Peyer's patch (tissue), 4 donors: ENCODE results near the gene TAS2R3.

Experiments
- CTCF ChIP-seq, 6 experiments: fragments of 450-650 bp in 4 of 6; fragments of 200-600 bp in 2 of 6; sonication (generic) in 1 of 6; IDR thresholded peaks; one replicate each; pipeline ENCODE4 v1.5.1; 2017 to 2019; ENCODE audit warnings: antibody characterized with exemption in 6 of 6, mild to moderate bottlenecking in 3 of 6, moderate library complexity in 1 of 6
- POLR2A ChIP-seq, 2 donors: fragments of 450-650 bp; IDR thresholded peaks; one replicate each; pipeline ENCODE4 v1.5.1; 2017; ENCODE audit warnings: antibody characterized with exemption in 2 of 2, mild to moderate bottlenecking in 2 of 2, moderate library complexity in 2 of 2

- peak; percentile 54 to 87 (median 76) for TF ChIP-seq CTCF (IDR thresholded peaks at IDR 0.05)
- TF ChIP-seq POLR2A (IDR thresholded peaks at IDR 0.05): peak; percentile 45 to 57
These were observed 25.9 kb upstream of the TAS2R3 start, which contains the start of gene SSBP1 for GRCh38 chr7:141737836-141738591.
